Right atrium auricular region (tissue), 2 donors: ENCODE data around the gene ANXA4. TPM values are rescaled to one million over a fixed set of nuclear protein-coding genes. Genes with fewer than 3 reads are reported as not detected.
A peak's percentile ranks its signal among the peaks of the same experiment; 100 is the strongest.
"Not testable (repeated sequence)": the region's sequence is repeated elsewhere in the genome, so short reads cannot be mapped to it uniquely, and the experiment has no call there.

Experiments used
- DNase-seq: peaks from one replicate; pipeline ENCODE4 v3.0.0-alpha.2; 2019; ENCODE audit warnings: low spot score
- H3K27ac ChIP-seq, 2 donors: fragments of 200-600 bp; sonication (generic); 1 replicate in 1 of 2; 2 replicates in 1 of 2; pipeline ENCODE4 v1.5.1; 2016 to 2019
- H3K27me3 ChIP-seq, 2 donors: fragments of 200-600 bp; sonication (generic); one replicate each; pipeline versions ENCODE4 v1.5.1 to v1.6.0; 2017 to 2019
- H3K36me3 ChIP-seq: fragments of 200-600 bp; sonication (generic); one replicate; pipeline ENCODE4 v1.5.1; 2016
- H3K4me1 ChIP-seq, 2 donors: fragments of 200-600 bp; sonication (generic); one replicate each; pipeline versions ENCODE4 v1.5.1 to v1.6.0; 2017 to 2019
- H3K4me3 ChIP-seq, 2 donors: fragments of 200-600 bp; sonication (generic); 1 replicate in 1 of 2; 2 replicates in 1 of 2; pipeline ENCODE4 v1.5.1; 2017 to 2019; ENCODE audit warnings: mild to moderate bottlenecking in 1 of 2, moderate library complexity in 1 of 2
- H3K9me3 ChIP-seq, 2 donors: fragments of 200-600 bp; sonication (generic); one replicate each; pipeline ENCODE4 v1.5.1; 2019
- CTCF ChIP-seq, 2 donors: fragments of 200-600 bp; sonication (generic); IDR thresholded peaks; one replicate each; pipeline ENCODE4 v1.5.1; 2019; ENCODE audit warnings: antibody characterized with exemption in 2 of 2
- total RNA-seq, 2 donors: library from RNA; depleted of rRNA; stranded (reverse); fragments of >200 nt; gene quantifications; one replicate each; pipeline ENCODE4 v1.1.0, GENCODE V29; 2016

ANXA4 gene
- total RNA-seq, 2 donors from 2014 or later, result 12.7 to 25.9 TPM

GRCh38 chr2:69762513-69763494 lies 20.9 kb downstream of the ANXA4 start:
- Histone ChIP-seq H3K36me3 (peaks cover 7% of the 10 kb centered on the region), H3K4me3 (peak overlapping the region in 1 of 2 donors; percentile 22)

GRCh38 chr2:69763831-69764230 lies 21.9 kb downstream of the ANXA4 start:
- not testable (repeated sequence) for H3K9me3 ChIP-seq, H3K4me3 ChIP-seq, H3K27me3 ChIP-seq, DNase-seq, H3K36me3 ChIP-seq
- H3K27ac ChIP-seq, result peak overlapping the region; percentile 71
- H3K4me1 ChIP-seq, result peaks cover 0 to 13% of the 10 kb centered on the region in 2 donors

More at GRCh38 chr2:69762513-69763494, 20.9 kb downstream of the ANXA4 start:
- Histone ChIP-seq H3K27me3 (no peaks in the 10 kb centered on the region), H3K4me1 (peaks cover 0 to 13% of the 10 kb centered on the region in 2 donors), H3K9me3 (no peaks in the 10 kb centered on the region), H3K27ac (peak overlapping the region; percentile 71)
- no peak for TF ChIP-seq CTCF (IDR thresholded peaks at IDR 0.05)
- DNase-seq, result no peak

- Histone ChIP-seq H3K27ac (no peak overlapping the region), H3K4me1 (peaks cover 0 to 18% of the 10 kb centered on the region in 2 donors), H3K36me3 (no peaks in the 10 kb centered on the region), H3K27me3 (no peaks in the 10 kb centered on the region), H3K9me3 (no peaks in the 10 kb centered on the region), H3K4me3 (no peak overlapping the region)
- DNase-seq, result no peak
- no peak for TF ChIP-seq CTCF (IDR thresholded peaks at IDR 0.05)
Measured at GRCh38 chr2:69764286-69765095, 22.6 kb downstream of the ANXA4 start.

GRCh38 chr2:69765096-69765380 lies 23.1 kb downstream of the ANXA4 start:
- Histone ChIP-seq H3K4me1 (peaks cover 0 to 24% of the 10 kb centered on the region in 2 donors), H3K4me3 (no peak overlapping the region), H3K9me3 (no peaks in the 10 kb centered on the region), H3K36me3 (no peaks in the 10 kb centered on the region), H3K27ac (no peak overlapping the region), H3K27me3 (no peaks in the 10 kb centered on the region)
- no peak for TF ChIP-seq CTCF (IDR thresholded peaks at IDR 0.05)
- DNase-seq, result no peak

- H3K27ac ChIP-seq, result no peak overlapping the region
- H3K4me1 ChIP-seq, result peaks cover 0 to 31% of the 10 kb centered on the region in 2 donors
- no peak overlapping the region for H3K4me3 ChIP-seq
- TF ChIP-seq CTCF (IDR thresholded peaks at IDR 0.05), result no peak
- H3K9me3 ChIP-seq, result no peaks in the 10 kb centered on the region
- H3K36me3 ChIP-seq, result no peaks in the 10 kb centered on the region
- H3K27me3 ChIP-seq, result no peaks in the 10 kb centered on the region
- no peak for DNase-seq
Measured at GRCh38 chr2:69766014-69766413, 24.1 kb downstream of the ANXA4 start.

- Histone ChIP-seq H3K27ac (peak overlapping the region; percentile 14 to 16), H3K27me3 (no peaks in the 10 kb centered on the region), H3K4me1 (peaks cover 0 to 31% of the 10 kb centered on the region in 2 donors), H3K9me3 (no peaks in the 10 kb centered on the region), H3K36me3 (no peaks in the 10 kb centered on the region), H3K4me3 (no peak overlapping the region)
- no peak for DNase-seq
- no peak for TF ChIP-seq CTCF (IDR thresholded peaks at IDR 0.05)
Measured at GRCh38 chr2:69767034-69767433, 25.1 kb downstream of the ANXA4 start.
